HepG2 (cell line): ENCODE data around the gene CDCP1. TPM values are rescaled to one million over a fixed set of nuclear protein-coding genes. Genes with fewer than 3 reads are reported as not detected.

Source experiments
- ATAC-seq: fragments of 200-7000 bp; cut with Tn5 transposase; 3 replicates; pipeline ENCODE4 v1.9.1; 2020; ENCODE audit warnings: mild to moderate bottlenecking, moderate library complexity
- BruUV-seq: library from RNA; stranded (reverse); fragments of 400-500 nt; replicated peaks from 2 replicates; lab custom pipeline; 2021; lab: Mats Ljungman, UMichigan
- CTCF ChIA-PET: fragments of 300-600 bp; formaldehyde crosslinking; extraction: SDS; loops from one replicate; lab custom pipeline; 2021; ENCODE audit warnings: low total read pairs, inconsistent platforms, low intra/inter-chr PET ratio; lab: Yijun Ruan, JAX
- POLR2A ChIA-PET: fragments of 350-600 bp; sonication (Branson Sonifier 250); formaldehyde crosslinking; loops from one replicate; lab custom pipeline; 2020; ENCODE audit warnings: antibody characterized with exemption, inconsistent platforms; lab: Yijun Ruan, JAX
- DNase-seq: peaks from one replicate; pipeline ENCODE4 v3.0.0-alpha.2; 2015; ENCODE audit warnings: low spot score
- FAIRE-seq: peaks from 3 replicates; lab custom pipeline; 2011; peaks lifted over from hg19 to GRCh38; lab: Jason Lieb, UNC
- H2AFZ ChIP-seq: one replicate; pipeline ENCODE4 v1.6.1; 2011; ENCODE audit warnings: low read length, inconsistent platforms
- H3K27ac ChIP-seq: fragments of 300-600 bp; 3 replicates; pipeline ENCODE4 v1.8.0; 2011; ENCODE audit warnings: mixed run types, mild to moderate bottlenecking, mixed read lengths, low read length, inconsistent platforms; ENCODE audit not compliant: insufficient read depth; ENCODE audit errors: extremely low read length
- H3K27me3 ChIP-seq, 2 experiments: fragments of 200-600 bp in 1 of 2; 2 replicates in 1 of 2; 3 replicates in 1 of 2; pipeline versions ENCODE4 v1.6.0 to v1.8.0; 2011; ENCODE audit warnings: low read length in 2 of 2, mild to moderate bottlenecking in 2 of 2, moderate library complexity in 2 of 2, inconsistent platforms in 1 of 2; ENCODE audit not compliant: insufficient read depth in 2 of 2, control insufficient read depth in 1 of 2
- H3K36me3 ChIP-seq, 2 experiments: fragments of 200-600 bp in 1 of 2; replicated peaks in 1 of 2; 2 replicates in 1 of 2; 3 replicates in 1 of 2; pipeline versions ENCODE4 v1.5.1 to v1.8.0; 2011; ENCODE audit warnings: low read length in 2 of 2, inconsistent platforms in 1 of 2; ENCODE audit not compliant: insufficient read depth in 2 of 2, control insufficient read depth in 1 of 2
- H3K4me1 ChIP-seq: 2 replicates; pipeline ENCODE4 v1.5.1; 2012; ENCODE audit warnings: low read length, inconsistent platforms; ENCODE audit not compliant: insufficient read depth
- H3K4me2 ChIP-seq: 2 replicates; pipeline ENCODE4 v1.6.0; 2011; ENCODE audit warnings: low read depth, low read length, inconsistent platforms
- H3K4me3 ChIP-seq, 3 experiments: fragments of 200-600 bp in 1 of 3; sonication (generic), shearing (Covaris generic) in 1 of 3; replicated peaks in 1 of 3; 2 replicates each; pipeline ENCODE4 v1.5.1; 2011 to 2016; ENCODE audit warnings: low read length in 3 of 3, inconsistent platforms in 2 of 3, low read depth in 2 of 3, mild to moderate bottlenecking in 2 of 3, control low read depth in 1 of 3, mixed read lengths in 1 of 3; ENCODE audit not compliant: insufficient read depth in 1 of 3
- H3K79me2 ChIP-seq: one replicate; pipeline ENCODE4 v1.6.1; 2011; ENCODE audit warnings: low read length, inconsistent platforms; ENCODE audit not compliant: insufficient read depth
- H3K9ac ChIP-seq: 2 replicates; pipeline ENCODE4 v1.6.0; 2011; ENCODE audit warnings: mild to moderate bottlenecking, low read depth, low read length, inconsistent platforms; ENCODE audit not compliant: insufficient read depth
- H3K9me3 ChIP-seq: 2 replicates; pipeline ENCODE4 v1.5.1; 2012; ENCODE audit warnings: mild to moderate bottlenecking, low read length
- H4K20me1 ChIP-seq: 2 replicates; pipeline ENCODE4 v1.6.0; 2011; ENCODE audit warnings: inconsistent platforms, mild to moderate bottlenecking, low read length, moderate library complexity; ENCODE audit not compliant: insufficient read depth
- ATF1 ChIP-seq: IDR thresholded peaks from 2 replicates; pipeline ENCODE4 v1.6.1; 2016; ENCODE audit warnings: mild to moderate bottlenecking, control low read depth
- CAMTA2 ChIP-seq: sonication (generic); formaldehyde crosslinking; IDR thresholded peaks from 2 replicates; pipeline ENCODE4 v1.4.0; 2020; ENCODE audit warnings: mild to moderate bottlenecking, missing genetic modification reagents, borderline replicate concordance
- CBX1 ChIP-seq: IDR thresholded peaks from one replicate; pipeline ENCODE4 v1.6.1; 2016; ENCODE audit warnings: antibody characterized with exemption, low read depth
- GATAD2A ChIP-seq: IDR thresholded peaks from 2 replicates; pipeline ENCODE4 v1.6.1; 2016
- ISX ChIP-seq: sonication (generic); formaldehyde crosslinking; conservative IDR thresholded peaks from 2 replicates; pipeline ENCODE4 v1.5.0; 2020; ENCODE audit warnings: missing genetic modification reagents
- NCOR1 ChIP-seq: fragments of 200-600 bp; sonication (generic); IDR thresholded peaks from 2 replicates; pipeline ENCODE4 v1.7.0; 2017; ENCODE audit warnings: antibody characterized with exemption, low read length, borderline replicate concordance
- RFXANK ChIP-seq: IDR thresholded peaks from 2 replicates; pipeline ENCODE4 v1.6.1; 2016
- RXRB ChIP-seq: IDR thresholded peaks from 2 replicates; pipeline ENCODE4 v1.6.1; 2016; ENCODE audit warnings: borderline replicate concordance, missing genetic modification reagents, missing compliant biosample characterization
- TAF1 ChIP-seq: sonication (generic); formaldehyde crosslinking; IDR thresholded peaks from 2 replicates; pipeline ENCODE4 v1.4.0; 2020; ENCODE audit warnings: missing genetic modification reagents
- U2AF2 ChIP-seq: fragments of 200-400 bp; formaldehyde crosslinking; IDR thresholded peaks from 2 replicates; pipeline ENCODE4 v1.6.1; 2017; ENCODE audit warnings: low read depth, mild to moderate bottlenecking, low read length
- ZFP36 ChIP-seq: fragments of 150-350 bp; IDR thresholded peaks from 2 replicates; pipeline ENCODE4 v1.6.1; 2018; ENCODE audit warnings: borderline replicate concordance, low read length, low read depth; ENCODE audit not compliant: partially characterized antibody
- ZFP90 ChIP-seq: sonication (generic); formaldehyde crosslinking; IDR thresholded peaks from 2 replicates; pipeline ENCODE4 v1.8.0; 2022; ENCODE audit warnings: missing genetic modification reagents, mild to moderate bottlenecking, inconsistent platforms, borderline replicate concordance
- ZNF143 ChIP-seq: sonication (generic); formaldehyde crosslinking; IDR thresholded peaks from 2 replicates; pipeline ENCODE4 v1.4.0; 2020; ENCODE audit warnings: missing genetic modification reagents
- ZNF30 ChIP-seq: sonication (generic); formaldehyde crosslinking; IDR thresholded peaks from 2 replicates; pipeline ENCODE4 v1.5.0; 2020; ENCODE audit warnings: mild to moderate bottlenecking, missing genetic modification reagents
- ZNF430 ChIP-seq: sonication (generic); formaldehyde crosslinking; IDR thresholded peaks from 2 replicates; pipeline ENCODE4 v1.9.0; 2021; ENCODE audit warnings: mild to moderate bottlenecking, missing genetic modification reagents
- ZNF737 ChIP-seq: sonication (generic); formaldehyde crosslinking; IDR thresholded peaks from 2 replicates; pipeline ENCODE4 v1.5.0; 2020; ENCODE audit warnings: missing genetic modification reagents, mild to moderate bottlenecking, borderline replicate concordance
- WGBS: methylation state at CpG from one replicate; pipeline ENCODE4 v1.1.6; 2017; ENCODE audit warnings: low lambda C conversion rate; 5-methylcytosine and 5-hydroxymethylcytosine counted together
- in situ Hi-C: cut with HindIII; loops from 2 replicates; pipeline ENCODE4 v1.10.0; 2017; ENCODE audit warnings: low pct_unique_long_range_greater_than_20kb; ENCODE audit not compliant: extremely low pct_ligation_motif_present
- intact Hi-C: fragments of 100-400 bp; cut with micrococcal nuclease; formaldehyde crosslinking; loops from one replicate; pipeline ENCODE4 v1.10.0; 2022; ENCODE audit not compliant: unreplicated experiment
- polyA plus RNA-seq, 8 experiments: library from polyadenylated mRNA; depleted of rRNA in 3 of 8; stranded (reverse) in 7 of 8; unstranded in 1 of 8; fragments of >200 nt; fragmentation: Illumina TruSeq in 4 of 8; extraction: Trizol in 4 of 8; gene quantifications; 2 replicates each; pipeline versions ENCODE4 v1.2.1 to v1.2.3, GENCODE V29; 2011 to 2016; ENCODE audit warnings: low read depth in 4 of 8, missing spikeins in 1 of 8, mixed read lengths in 1 of 8; ENCODE audit not compliant: insufficient read depth in 1 of 8
- total RNA-seq, 5 experiments: library from RNA; depleted of rRNA; stranded (reverse); fragments of >200 nt; fragmentation: Illumina TruSeq; extraction: Trizol; gene quantifications; 2 replicates each; pipeline ENCODE4 v1.2.3, GENCODE V29; 2016; ENCODE audit warnings: low read depth in 1 of 5
- TF ChIP-seq, protein P1 (sequence below): IDR thresholded peaks from 2 replicates; pipeline ENCODE4 v1.6.1; 2016
- TF ChIP-seq, protein P2 (sequence below): sonication (generic); formaldehyde crosslinking; IDR thresholded peaks from 2 replicates; pipeline ENCODE4 v1.5.0; 2020; ENCODE audit warnings: missing genetic modification reagents

Gene CDCP1
- total and polyA plus RNA-seq, 2 of the 13 experiments (the other 11 are each of a cell fraction or from before 2014, with no cell fraction given) = 0.11 to 0.18 TPM

DNA sequence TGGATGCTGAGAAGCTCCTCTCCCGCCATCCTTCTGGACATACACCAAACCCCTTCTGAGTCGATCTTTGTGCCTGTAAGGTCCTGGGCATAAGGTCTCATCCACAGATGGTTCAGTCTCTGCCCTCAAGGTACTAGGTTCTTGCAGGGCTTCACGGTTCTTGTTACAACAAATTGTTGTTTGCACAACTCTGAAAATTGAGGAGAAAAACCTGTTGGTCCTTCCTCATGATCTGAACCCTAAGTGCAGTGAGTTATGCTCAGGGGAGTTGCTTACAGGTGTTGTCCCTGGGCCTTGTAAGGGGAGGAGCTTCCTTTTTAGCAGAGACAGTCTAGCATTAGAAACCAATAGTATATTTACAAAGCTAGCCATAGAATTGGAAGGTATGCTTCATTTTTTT lies 15.7 kb downstream of the CDCP1 start:
- ChIA-PET CTCF (no interaction called here), POLR2A (no interaction called here)
- Histone ChIP-seq H3K79me2 (no peaks in the 10 kb centered on the region), H3K4me3 (no peak overlapping the region), H3K9me3 (no peaks in the 10 kb centered on the region), H3K9ac (no peak overlapping the region), H4K20me1 (no peaks in the 10 kb centered on the region), H2AFZ (no peak overlapping the region), H3K36me3 (no peaks in the 10 kb centered on the region), H3K27me3 (no peaks in the 10 kb centered on the region), H3K4me2 (no peak overlapping the region), H3K27ac (no peak overlapping the region), H3K4me1 (no peaks in the 10 kb centered on the region)
- 56% methylated on average over 3 of the region's 3 CpGs for WGBS
- BruUV-seq = no TSS peak
- in situ Hi-C loops = no loop called here
- FAIRE-seq (no peak), ATAC-seq (no peak), DNase-seq (no peak)
- intact Hi-C loops = no loop called here
- TF ChIP-seq CAMTA2 (CRISPR knock-in tag) (no peak), CBX1 (no peak), ISX (no peak), NCOR1 (no peak), RFXANK (no peak), ZNF737 (CRISPR knock-in tag) (no peak), ZNF430 (no peak), ZNF30 (CRISPR knock-in tag) (no peak), ZFP90 (CRISPR knock-in tag) (no peak), U2AF2 (no peak), RXRB (CRISPR knock-in tag) (no peak), ZNF143 (CRISPR knock-in tag) (no peak), ZFP36 (no peak), ATF1 (no peak), TAF1 (CRISPR knock-in tag) (no peak), GATAD2A (CRISPR knock-in tag) (no peak)
- TF ChIP-seq, protein P1, sequence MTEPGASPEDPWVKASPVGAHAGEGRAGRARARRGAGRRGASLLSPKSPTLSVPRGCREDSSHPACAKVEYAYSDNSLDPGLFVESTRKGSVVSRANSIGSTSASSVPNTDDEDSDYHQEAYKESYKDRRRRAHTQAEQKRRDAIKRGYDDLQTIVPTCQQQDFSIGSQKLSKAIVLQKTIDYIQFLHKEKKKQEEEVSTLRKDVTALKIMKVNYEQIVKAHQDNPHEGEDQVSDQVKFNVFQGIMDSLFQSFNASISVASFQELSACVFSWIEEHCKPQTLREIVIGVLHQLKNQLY (CRISPR knock-in tag) = no peak
- TF ChIP-seq, protein P2, sequence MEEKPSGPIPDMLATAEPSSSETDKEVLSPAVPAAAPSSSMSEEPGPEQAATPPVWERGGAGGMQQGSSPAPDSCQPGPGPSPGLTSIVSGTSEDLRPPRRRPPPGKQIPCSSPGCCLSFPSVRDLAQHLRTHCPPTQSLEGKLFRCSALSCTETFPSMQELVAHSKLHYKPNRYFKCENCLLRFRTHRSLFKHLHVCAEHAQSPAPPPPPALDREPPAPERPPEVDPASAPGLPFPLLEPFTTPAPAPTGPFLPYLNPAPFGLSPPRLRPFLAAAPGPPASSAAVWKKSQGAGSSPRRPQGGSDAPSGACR = no peak
